HG02970 (cell line): Measurements from ENCODE around the gene DDX23.

ENCODE experiments used
- ATAC-seq: cut with Tn5 transposase; IDR thresholded peaks from one replicate; pipeline ENCODE4 v1.9.1; 2021; ENCODE audit warnings: mild to moderate bottlenecking, moderate library complexity, moderate number of reproducible peaks; ENCODE audit not compliant: unreplicated experiment, low FRiP score

DDX23 gene

DNA sequence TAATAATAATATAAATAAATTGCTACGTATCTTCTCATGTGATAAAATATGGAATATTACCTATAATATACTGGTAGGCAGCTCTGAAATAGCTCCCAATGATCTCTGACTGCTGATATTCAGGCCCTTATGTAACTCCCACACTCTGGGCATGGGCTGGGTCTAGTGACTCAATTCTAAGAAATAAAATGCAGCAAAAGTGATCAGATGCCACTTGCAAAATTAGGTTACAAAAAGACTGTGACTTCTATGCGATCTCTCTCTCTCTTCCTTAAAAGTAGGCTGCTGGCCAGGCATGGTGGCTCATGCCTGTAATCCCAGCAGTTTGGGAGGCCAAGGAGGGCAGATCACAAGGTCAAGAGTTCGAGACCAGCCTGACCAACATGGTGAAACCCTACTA lies 44.0 kb downstream of the DDX23 start:
- no peak for ATAC-seq

DNA sequence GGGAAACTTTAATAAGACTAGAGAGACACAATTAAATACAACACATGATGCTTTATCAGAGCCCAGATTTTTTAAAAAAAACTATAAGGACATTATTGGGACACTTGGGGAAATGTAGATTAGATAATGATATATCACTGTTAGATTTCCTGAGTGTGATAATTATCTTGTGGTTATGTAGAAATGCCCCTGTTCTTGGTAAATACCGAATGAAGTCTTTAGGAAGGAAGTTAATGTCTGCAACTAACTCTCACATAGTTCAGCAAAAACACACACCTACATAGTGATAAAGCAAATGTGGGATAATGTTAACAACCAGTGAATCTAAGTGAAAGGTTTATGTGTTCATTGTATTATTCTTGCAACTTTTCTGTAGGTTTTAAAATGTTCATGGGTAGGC lies 48.3 kb downstream of the DDX23 start:
- no peak for ATAC-seq

DNA sequence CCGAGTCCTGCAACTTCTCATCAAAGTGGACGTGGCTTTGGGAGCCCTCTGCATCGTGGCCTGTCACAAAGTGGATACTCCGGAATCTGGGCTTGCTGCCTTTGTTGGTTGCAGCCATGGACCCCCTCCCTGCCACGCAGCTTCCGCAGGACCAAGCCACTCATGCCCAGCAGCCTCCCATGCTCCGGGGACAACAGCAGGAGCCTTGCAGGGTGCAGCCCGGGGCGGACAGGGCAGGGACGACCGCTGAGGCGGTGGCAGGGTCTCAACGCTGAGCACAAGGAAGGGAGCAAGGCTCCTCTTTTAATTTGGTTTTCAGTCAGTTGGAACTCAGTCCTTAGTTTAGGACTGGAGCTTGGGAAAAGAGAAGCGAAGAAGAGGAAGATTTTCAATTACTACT lies 51.0 kb downstream of the DDX23 start:
- ATAC-seq: no peak

DNA sequence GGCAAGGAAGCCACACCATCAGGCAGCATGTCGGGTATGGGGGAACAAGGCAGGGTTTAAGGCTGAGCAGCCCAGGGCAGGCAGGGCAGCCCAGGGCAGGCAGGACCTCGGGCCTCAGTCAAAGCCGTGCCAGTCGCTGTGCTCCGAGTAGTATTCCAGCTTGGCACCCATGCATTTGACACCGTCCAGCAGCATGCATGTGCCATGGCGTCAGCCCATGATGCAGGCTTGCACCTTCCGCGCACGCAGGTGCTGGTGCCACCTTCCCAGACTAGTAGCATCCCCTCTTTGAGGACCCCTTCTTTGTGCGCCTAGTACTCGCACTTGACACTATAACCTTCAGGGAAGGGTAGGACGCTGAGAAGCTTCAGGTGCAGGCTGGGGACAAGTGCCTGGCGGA lies 51.5 kb downstream of the DDX23 start:
- ATAC-seq: no peak

DNA sequence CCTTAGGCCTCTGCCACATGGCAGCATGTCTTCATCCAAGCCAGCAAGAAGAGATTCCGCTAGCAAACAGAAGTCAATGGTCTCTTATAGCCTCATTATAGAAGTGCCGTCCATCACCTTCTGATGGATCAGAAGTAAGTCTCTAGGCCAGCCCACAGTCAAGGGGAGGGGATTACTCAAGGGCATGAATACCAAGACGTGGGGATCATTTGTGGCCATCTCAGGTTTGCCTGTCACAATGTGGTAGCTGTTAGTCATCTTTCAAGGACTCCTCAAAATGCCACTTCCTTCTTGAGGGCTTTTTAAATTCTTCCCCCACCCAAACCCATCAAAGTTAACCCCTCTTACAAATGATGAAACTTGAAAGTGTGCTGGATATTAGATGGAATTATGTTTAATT lies 55.0 kb downstream of the DDX23 start:
- no peak for ATAC-seq

DNA sequence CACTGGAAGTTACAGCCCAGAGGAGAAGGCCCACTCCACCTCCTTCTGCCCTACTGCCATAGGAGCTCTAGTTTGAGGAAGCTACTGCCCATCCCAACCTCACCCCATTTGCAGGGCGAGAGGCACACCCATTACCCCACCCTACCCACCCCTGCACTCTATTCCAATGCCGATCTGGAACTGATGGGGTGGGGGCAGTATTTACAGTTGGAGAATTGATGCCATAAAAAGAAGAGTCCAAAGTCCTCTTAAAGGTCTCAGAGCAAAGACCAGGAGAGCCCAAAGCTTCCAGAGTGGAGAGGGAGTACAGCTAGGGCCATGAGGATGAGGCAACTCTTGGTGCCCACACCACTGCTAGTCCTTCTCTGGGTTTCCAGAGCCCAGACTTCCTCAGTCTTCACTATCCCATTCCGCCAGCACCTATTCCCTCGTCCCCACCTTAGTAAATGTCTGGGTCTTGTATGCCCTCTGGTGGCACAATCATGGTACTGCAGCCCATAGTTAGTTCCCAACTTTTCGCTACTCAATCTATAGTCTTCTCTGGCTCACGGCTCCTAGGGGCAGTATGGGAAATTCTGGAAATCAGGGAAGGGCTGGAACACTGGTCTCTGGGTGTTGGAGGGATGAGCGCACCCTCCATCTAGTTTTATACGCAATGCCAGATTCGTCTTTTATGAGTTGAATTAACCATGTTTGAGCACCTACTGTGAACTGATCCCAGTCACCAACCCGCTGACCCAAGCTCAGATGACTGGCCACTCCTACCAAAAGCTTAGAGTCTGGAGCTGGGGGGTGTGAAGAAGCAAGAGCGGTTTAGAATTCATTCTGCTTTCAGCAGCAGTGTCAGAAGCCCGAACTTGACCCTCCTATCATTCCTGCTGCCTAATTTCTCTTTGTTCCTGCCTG lies 56.2 kb downstream of the DDX23 start:
- ATAC-seq: no peak

DNA sequence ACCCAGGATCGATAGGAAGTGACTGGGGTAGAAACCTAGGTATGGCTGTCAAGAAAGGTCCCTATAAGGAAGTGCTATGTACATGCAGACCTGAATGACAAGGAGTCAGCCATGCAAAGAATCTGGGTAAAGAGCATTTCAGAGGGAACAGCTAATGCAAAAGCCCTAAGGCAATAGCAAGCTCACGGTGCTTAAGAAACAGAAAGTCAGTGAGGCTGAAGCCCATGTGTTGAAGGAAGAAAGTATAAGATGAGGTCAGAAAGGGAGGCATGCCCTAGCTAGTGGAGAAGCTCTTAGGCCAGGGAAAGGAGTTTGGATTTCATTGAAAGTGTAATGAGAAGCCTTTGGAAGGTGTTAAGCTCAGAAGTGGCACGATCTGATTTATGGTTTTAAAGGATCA lies 57.1 kb downstream of the DDX23 start:
- no peak for ATAC-seq

DNA sequence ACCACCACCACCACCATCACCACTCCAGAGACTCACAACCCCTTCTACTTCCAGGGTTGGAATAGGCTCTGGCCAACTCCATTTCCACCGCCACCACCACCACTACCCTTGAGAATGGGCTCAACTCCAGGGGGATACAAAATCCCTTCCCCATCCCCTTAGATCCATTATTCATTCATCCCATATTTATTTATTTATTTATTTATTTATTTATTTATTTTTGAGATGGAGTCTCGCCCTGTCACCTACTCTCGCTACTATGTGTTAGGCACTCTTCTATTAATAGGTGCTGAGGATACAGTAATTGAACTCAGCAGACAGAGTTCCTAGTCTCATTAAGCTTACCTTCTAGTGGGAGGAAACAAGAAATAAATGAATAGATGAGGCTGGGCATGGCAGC lies 58.3 kb downstream of the DDX23 start:
- ATAC-seq: no peak

DNA sequence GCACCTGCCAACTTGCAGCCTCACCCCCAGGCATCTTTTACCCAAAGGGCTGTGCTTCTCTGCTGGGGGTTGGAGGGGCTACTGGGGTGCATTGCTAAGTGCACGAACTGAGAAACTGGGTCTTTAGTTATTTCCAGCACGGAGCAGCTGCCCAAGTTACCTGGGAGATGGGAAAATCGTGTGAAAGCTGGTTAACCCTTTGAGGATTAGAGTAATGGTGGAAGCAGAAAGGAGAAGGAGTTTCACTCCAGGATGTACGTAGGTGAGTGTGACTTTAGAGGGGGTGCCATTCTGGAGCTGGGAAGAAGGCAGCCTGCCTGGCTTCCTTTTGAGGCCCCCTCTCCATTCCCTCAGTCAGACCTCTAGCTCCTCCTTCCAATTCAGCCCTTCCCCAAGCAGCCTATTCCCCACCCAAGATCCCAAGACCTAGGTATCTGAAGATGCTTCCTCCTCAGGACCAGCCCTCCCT lies 62.1 kb downstream of the DDX23 start:
- ATAC-seq: no peak

DNA sequence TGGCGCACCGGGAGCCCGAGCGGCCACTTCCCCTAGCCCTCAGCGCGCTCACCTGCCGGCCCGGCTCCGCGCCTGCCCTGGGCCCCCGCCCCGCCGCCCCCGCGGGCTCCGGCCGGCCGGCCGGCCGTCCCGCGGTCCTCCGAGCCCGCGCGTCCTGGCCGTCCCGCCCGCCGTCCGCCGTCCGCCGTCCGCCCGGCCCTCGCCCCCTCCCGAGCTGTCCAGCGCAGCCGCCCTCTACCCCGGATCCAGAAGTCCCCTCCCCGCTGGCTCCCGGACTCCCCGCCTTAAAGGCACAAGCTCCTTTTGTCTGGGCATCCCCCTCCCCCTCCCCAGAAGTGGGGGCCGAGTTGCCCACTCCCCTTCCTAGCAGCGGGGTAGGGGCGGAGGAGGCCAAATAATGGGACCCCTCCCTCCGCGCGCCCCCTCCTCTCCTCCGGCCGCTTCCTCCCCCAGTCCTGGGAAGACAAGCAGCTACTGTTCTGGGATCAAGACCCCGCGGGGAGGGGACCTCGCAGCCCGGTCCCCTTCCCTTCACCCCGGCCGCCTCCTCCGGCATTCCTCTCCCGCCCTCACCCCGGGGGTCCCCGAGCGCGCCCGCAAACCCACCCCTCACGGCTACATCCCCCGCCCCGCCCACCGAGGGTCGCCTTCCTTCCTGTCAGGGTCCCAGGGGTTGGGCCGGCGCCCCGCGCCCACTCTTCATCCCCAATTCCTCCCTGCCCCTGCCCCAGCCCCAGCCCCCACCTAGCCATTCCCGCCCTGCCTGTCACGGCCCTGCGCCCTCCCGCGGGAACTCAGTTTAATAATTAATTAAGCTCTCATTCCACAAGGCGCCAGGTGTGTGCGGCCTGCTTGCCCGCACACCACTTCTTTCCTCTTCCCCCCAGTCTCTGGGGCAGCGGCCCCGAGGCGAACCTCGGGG lies 62.8 kb downstream of the DDX23 start, which contains the start of gene ADCY6:
ADCY6 (minus strand) TSS at position 236 of the 922 bp plus-strand sequence. CDS start 5,655 bp downstream, outside the sequence.
- ATAC-seq: no peak

DNA sequence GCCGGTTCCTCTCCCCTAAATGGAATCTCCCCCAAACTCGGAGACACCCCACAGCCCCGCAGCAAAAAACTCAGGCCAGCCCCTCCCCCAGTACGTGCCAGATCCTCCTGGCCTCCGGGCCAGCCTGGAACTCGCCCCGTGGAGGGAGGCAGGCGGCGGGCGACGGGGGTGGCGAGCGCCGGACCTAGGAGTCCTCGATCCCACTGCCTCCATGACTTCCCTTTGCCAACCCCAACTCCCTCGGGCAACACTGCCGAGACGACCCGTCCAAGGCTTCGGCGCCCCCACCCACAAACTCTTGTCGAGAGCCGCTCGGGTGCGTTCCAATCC lies 63.5 kb downstream of the DDX23 start:
- no peak for ATAC-seq

DNA sequence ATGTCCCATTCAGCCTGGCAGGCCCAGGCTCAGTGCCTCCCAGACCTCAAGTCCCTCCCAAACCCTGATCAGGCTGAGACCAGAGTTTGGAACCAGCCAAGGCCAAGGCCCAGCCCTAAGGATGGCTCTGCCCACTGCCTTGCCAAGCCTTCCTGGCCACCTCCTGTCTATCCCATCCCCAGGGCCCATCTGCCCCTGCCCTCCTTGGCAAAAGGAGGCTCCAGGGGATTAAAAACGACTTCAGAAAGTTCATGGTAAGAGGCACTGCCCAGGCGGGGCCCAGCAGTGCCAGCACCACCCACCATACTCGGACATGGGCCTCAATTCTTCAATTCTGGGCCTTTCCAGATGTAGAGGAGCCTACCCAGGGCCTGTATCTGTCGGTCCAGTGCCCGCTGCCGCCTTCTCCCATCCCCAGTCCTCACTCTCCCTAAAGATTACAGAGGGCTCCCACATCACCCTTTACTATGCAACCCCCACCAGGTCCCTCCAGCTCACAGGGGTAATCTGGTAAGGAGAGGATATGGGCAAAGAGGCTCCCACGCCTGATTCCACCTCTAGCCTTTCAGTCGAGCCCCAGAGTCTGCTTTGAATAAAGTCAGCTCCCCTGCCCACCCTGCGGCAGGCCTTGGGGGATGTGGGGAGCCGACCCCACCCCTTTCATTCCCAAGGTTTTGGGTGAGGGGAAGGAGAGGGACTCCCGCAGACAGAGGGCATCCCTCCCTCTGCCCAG lies 64.0 kb downstream of the DDX23 start:
- no peak for ATAC-seq

DNA sequence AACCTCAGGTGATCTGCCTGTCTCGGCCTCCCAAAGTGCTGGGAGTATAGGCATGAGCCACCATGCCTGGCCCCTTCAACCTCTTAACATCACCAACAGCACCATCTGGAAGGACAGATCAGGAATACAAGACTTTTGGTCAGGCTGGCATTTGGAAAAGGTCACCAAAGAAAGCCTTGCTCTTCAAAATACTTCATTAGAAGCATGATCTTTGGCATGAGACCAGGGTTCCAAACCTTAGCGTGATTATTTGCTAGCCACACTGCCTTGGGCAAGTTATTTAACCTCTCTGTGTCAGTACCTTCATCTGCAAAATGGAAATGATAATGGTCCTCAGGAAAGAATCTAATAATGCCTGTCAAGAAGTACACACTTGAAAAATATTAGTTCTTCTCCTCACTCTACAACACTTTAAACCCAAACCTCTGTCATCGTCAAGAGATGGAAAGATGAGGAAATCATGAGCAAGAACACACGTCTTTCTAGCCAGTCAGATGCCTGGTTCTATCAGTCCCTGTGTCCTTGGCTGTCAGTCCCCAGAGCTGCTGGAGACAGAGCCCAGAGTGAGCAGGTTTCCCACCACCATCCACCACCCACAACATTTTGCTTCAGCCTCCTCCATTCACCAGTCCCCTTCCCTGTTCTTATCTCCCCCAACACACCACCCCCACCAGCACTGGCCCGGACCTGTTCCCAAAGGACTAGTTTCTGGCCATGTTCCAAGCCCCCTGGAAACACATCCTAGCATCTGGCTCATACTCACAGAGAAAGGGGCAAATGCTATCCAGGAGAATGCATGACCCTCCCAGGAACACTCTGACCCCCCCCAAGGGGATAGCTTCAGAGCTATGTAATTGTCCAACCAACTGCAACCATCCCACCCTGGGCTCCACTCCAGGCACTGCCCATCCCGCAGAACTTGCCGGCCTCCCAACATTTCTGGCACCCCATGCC lies 65.1 kb downstream of the DDX23 start:
- no peak for ATAC-seq

DNA sequence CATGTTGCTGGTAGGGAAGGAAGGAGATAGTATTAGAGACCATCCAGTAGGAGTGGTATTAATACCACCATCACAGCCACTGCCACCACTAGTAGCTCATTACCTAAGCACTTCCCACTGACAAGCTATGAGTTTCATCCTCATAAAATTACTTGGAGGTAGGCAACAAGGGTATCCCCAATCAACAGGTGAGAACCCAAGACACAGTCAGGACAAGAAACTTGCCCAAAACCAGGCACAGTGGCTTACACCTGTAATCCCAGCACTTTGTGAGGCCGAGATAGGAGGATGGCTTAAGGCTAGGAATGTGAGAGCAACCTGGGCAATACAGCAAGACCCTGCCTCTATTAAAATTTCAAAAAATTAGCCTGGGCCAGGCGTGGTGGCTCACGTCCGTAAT lies 68.5 kb downstream of the DDX23 start:
- ATAC-seq: no peak

DNA sequence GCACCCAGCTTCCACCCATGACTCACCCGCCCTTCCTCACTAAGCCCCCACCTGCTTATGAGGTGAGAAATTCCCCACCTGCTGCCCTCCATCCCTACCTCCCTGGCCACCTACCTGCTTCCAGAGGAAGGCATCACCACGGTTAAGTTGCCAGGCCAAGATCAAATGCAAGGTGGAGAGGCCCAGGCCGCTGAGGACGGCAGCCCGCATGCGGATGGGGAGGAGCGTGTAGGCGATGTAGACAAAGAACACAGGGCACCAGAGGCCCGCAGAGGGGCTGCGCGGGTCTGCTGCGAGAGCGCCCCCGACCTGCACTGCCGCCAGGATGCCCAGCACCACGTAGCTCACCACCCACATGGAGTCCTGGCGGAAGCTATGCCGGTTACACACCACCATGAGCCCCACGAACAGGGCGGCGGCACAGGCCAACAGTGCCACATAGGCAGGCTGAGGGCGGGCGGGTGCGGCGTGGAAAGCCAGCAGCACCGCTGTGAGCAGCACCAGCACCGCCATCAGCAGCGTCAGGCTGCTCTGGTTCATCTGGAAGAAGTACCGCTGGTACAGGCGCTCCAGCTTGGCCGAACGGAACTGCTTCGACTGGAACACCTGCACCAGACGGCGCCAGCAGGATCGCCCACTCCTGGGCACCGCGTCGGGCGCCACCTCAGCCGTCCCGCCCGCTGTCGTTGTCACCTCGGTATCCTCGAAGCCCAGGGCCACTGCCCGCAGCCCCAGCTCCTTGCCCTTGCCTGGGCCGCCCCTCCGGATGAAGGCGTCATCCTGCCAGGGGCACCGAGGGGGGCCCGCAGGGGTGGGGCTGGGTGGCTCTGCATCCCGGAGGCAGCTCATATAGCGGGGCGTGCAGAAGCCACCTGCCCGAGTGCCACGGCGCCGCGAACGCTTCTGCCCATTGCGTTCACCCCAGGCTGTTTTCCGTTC lies 69.2 kb downstream of the DDX23 start:
- ATAC-seq: no peak

DNA sequence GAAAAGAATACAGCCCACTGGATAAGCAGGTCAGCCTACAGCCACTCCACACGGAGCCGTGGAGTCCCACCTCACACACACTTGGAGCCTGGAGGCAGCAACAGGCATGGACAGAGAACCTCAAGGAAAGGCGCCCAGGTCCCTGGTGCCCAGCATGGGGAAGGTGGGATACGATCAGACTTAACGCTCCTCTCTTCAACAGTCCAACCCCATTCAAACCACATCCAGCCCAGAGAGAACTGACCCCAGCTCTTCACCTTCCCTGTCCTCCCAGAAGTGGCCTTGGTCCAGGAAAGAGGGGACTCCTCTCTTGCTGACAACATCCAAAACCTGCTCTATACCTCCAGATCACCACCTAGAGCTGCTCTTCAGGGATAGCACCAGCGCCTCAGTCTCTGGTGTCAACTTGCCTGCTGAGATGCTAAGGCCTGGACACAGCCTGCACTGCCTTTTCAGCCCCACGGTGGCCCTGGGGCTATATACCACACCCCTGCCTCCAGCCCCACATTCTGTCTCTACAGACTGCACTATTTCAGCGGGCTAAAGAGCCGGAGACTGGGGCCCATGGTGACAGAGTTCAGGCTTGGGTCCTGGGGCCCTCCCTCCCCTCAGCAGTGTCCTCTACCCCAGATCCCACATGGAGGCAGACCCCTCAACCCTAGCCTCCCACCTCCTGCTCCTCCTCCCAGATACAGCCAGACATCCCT lies 70.1 kb downstream of the DDX23 start:
- no peak for ATAC-seq

DNA sequence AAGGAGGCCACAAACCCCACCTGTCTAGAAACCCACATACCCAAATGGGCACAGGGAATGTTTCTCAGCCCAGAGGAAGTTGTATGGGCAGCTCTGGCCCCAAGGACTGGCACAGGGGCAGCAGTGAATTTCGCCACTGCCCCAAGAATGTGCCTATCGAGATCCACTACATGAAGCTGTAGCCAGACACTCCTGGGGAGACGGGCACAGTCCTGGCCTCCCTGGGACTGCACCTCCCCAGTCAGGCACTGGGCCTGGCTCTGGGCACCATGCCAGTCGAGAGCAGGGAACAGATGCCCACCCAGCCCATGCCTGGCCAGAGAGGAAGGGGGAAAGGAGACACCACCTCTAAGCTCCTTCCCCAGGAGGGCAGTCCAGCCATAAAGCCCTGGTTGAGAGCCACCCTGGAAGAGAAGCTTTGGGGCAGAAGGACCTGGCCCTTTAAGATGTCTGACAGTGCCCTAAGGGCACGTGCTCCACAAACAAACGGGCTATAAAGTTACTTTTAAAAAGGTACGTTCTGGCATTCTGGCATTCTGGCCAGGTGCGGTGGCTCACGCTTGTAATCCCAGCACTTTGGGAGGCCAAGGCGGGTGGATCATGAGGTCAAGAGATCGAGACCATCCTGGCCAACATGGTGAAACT lies 71.5 kb downstream of the DDX23 start:
- no peak for ATAC-seq
